ENCODE measurements around the gene PRICKLE3. TPM values are rescaled to one million over a fixed set of nuclear protein-coding genes. Genes with fewer than 3 reads are reported as not detected.

Gene PRICKLE3
- total and polyA plus RNA-seq, 2 experiments from 2014 or later, result 4.7 to 13.7 TPM

- Mint-ChIP-seq H3K27ac (no peak within 1 kb of the TSS), H3K4me3 (peak within 1 kb of the TSS; percentile 72), H3K4me1 (peaks cover 22% of the 10 kb centered on the region), H3K36me3 (ENCODE audit: low read depth) (peaks cover 11% of the 10 kb centered on the region; the same call in 1 of the 3 replicates), H3K27me3 (ENCODE audit: insufficient read depth, low read depth, poor library complexity) (peaks cover 21% of the 10 kb centered on the region), H3K9me3 (no peaks in the 10 kb centered on the region; the same call in 2 of the 3 replicates)
- Histone ChIP-seq H2AFZ (peak within 1 kb of the TSS; percentile 59; the same call in 1 of the 2 replicates), H3K36me3 (ENCODE audit: insufficient read depth) (no peaks in the 10 kb centered on the region), H4K20me1 (replicated peaks; ENCODE audit: insufficient read depth) (no peaks in the 10 kb centered on the region), H3K4me3 (peak within 1 kb of the TSS; percentile 59), H3K4me2 (peak within 1 kb of the TSS; percentile 82), H3K4me1 (ENCODE audit: insufficient read depth) (no peaks in the 10 kb centered on the region; the same call in 1 of the 2 replicates), H3F3A (replicated peaks; ENCODE audit: low read depth) (no peaks in the 10 kb centered on the region), H3K79me2 (replicated peaks; ENCODE audit: insufficient read depth) (no peaks in the 10 kb centered on the region), H3K9me2 (ENCODE audit: insufficient read depth) (no peaks in the 10 kb centered on the region), H3K27me3 (ENCODE audit: insufficient read depth) (peaks cover 55% of the 10 kb centered on the region), H3K27ac (ENCODE audit: low read depth) (no peak within 1 kb of the TSS)
- TF ChIP-seq ZNF331 (CRISPR knock-in tag; IDR thresholded peaks at IDR 0.05; ENCODE audit: low read depth), result no peak
- TF ChIP-seq STAT1 (IDR thresholded peaks at IDR 0.05; ENCODE audit: unreplicated experiment), result no peak
- TF ChIP-seq EZH2phosphoT487 (IDR thresholded peaks at IDR 0.05; ENCODE audit: unreplicated experiment), result no peak
- TF ChIP-seq REST (IDR thresholded peaks at IDR 0.05; ENCODE audit: unreplicated experiment), result no peak
- TF ChIP-seq EZH2 (IDR thresholded peaks at IDR 0.05; ENCODE audit: low read depth, unreplicated experiment), result no peak
- ATAC-seq (peak; percentile 35), DNase-seq (ENCODE audit: low spot score) (peak; percentile 21)
Measured at GRCh38 chrX:49171752-49172279, 14.4 kb downstream of the PRICKLE3 start, which contains the start of gene PLP2. PLP2 (plus strand) TSS chrX:49171898; CDS start chrX:49172001, 103 bp downstream.

- H4K20me1 ChIP-seq (replicated peaks; ENCODE audit: insufficient read depth), result no peaks in the 10 kb centered on the region
- H3K4me1 ChIP-seq (ENCODE audit: insufficient read depth), result no peaks in the 10 kb centered on the region; the same call in 1 of the 2 replicates
- H3K4me3 Mint-ChIP-seq, result peak overlapping the region; percentile 72
- no peaks in the 10 kb centered on the region for H3K36me3 Mint-ChIP-seq (ENCODE audit: low read depth)
- DNase-seq (ENCODE audit: low spot score) (no peak), ATAC-seq (no peak)
- peak overlapping the region; percentile 86 for H3K4me2 ChIP-seq
- H3K27me3 Mint-ChIP-seq (ENCODE audit: insufficient read depth, low read depth, poor library complexity), result peaks cover 28% of the 10 kb centered on the region
- H3K27ac ChIP-seq (ENCODE audit: low read depth), result no peak overlapping the region
- no peak overlapping the region; the same call in 1 of the 2 replicates for H2AFZ ChIP-seq
- TF ChIP-seq JUNB (IDR thresholded peaks at IDR 0.05; ENCODE audit: unreplicated experiment) (no peak), POLR2AphosphoS5 (IDR thresholded peaks at IDR 0.05; ENCODE audit: low read depth) (no peak), ETS1 (IDR thresholded peaks at IDR 0.05) (no peak), ZNF331 (CRISPR knock-in tag; IDR thresholded peaks at IDR 0.05; ENCODE audit: low read depth) (no peak), EZH2 (IDR thresholded peaks at IDR 0.05; ENCODE audit: low read depth, unreplicated experiment) (no peak), STAT1 (IDR thresholded peaks at IDR 0.05; ENCODE audit: unreplicated experiment) (no peak), ZNF114 (CRISPR knock-in tag; IDR thresholded peaks at IDR 0.05) (no peak), ZNF462 (CRISPR knock-in tag; IDR thresholded peaks at IDR 0.05) (no peak)
- H3K4me3 ChIP-seq, result peak overlapping the region; percentile 59
- no peaks in the 10 kb centered on the region for H3F3A ChIP-seq (replicated peaks; ENCODE audit: low read depth)
- H3K27ac Mint-ChIP-seq, result no peak overlapping the region
- no peaks in the 10 kb centered on the region for H3K9me2 ChIP-seq (ENCODE audit: insufficient read depth)
- H3K4me1 Mint-ChIP-seq, result peaks cover 15% of the 10 kb centered on the region
- no peaks in the 10 kb centered on the region for H3K36me3 ChIP-seq (ENCODE audit: insufficient read depth)
- H3K27me3 ChIP-seq (ENCODE audit: insufficient read depth), result peaks cover 58% of the 10 kb centered on the region
- H3K79me2 ChIP-seq (replicated peaks; ENCODE audit: insufficient read depth), result no peaks in the 10 kb centered on the region
- no peaks in the 10 kb centered on the region; the same call in 2 of the 3 replicates for H3K9me3 Mint-ChIP-seq
Measured at GRCh38 chrX:49167740-49168108, 18.4 kb downstream of the PRICKLE3 start.
